IMR-90 (cell line): ENCODE data around the gene CTDSP2. TPM values are rescaled to one million over a fixed set of nuclear protein-coding genes. Genes with fewer than 3 reads are reported as not detected.

Source experiments
- ATAC-seq: fragments of 200-7000 bp; cut with Tn5 transposase; 2 replicates; pipeline ENCODE4 v1.9.1; 2020; ENCODE audit warnings: low read depth, mild to moderate bottlenecking, moderate library complexity
- BruUV-seq: library from RNA; stranded (reverse); fragments of 400-500 nt; replicated peaks from 2 replicates; lab custom pipeline; 2021; lab: Mats Ljungman, UMichigan
- CTCF ChIA-PET: fragments of 300-600 bp; formaldehyde crosslinking; extraction: SDS; loops from one replicate; lab custom pipeline; 2021; ENCODE audit warnings: antibody characterized with exemption; lab: Yijun Ruan, JAX
- POLR2A ChIA-PET: fragments of 300-600 bp; sonication (Branson Sonifier 250); formaldehyde crosslinking; loops from one replicate; lab custom pipeline; 2022; ENCODE audit warnings: antibody characterized with exemption; ENCODE audit not compliant: unreplicated experiment; lab: Charles Lee
- DNase-seq: peaks from one replicate; pipeline ENCODE4 v3.0.0; 2013
- H2AFZ ChIP-seq: replicated peaks from 2 replicates; pipeline ENCODE3; 2013; ENCODE audit warnings: low read length, mild to moderate bottlenecking; ENCODE audit not compliant: poor library complexity
- H2AK5ac ChIP-seq: 2 replicates; pipeline ENCODE4 v1.6.1; 2013; ENCODE audit warnings: low read depth, low read length, inconsistent platforms
- H2AK9ac ChIP-seq: replicated peaks from 2 replicates; pipeline ENCODE3; 2013; ENCODE audit warnings: mild to moderate bottlenecking, low read depth, low read length, moderate library complexity; ENCODE audit not compliant: poor library complexity
- H2BK120ac ChIP-seq: 2 replicates; pipeline ENCODE4 v1.6.1; 2013; ENCODE audit warnings: low read depth, low read length, inconsistent platforms
- H2BK15ac ChIP-seq: 3 replicates; pipeline ENCODE4 v1.6.1; 2013; ENCODE audit warnings: low read depth, low read length, inconsistent platforms
- H2BK20ac ChIP-seq: 2 replicates; pipeline ENCODE4 v1.6.1; 2013; ENCODE audit warnings: low read depth, mild to moderate bottlenecking, inconsistent platforms, low read length, moderate library complexity
- H2BK5ac ChIP-seq: 2 replicates; pipeline ENCODE4 v1.6.1; 2013; ENCODE audit warnings: mild to moderate bottlenecking, low read depth, low read length, inconsistent platforms; ENCODE audit not compliant: poor library complexity, severe bottlenecking
- H3K14ac ChIP-seq: replicated peaks from 2 replicates; pipeline ENCODE4 v1.6.1; 2013; ENCODE audit warnings: low read depth, low read length, inconsistent platforms
- H3K18ac ChIP-seq: 2 replicates; pipeline ENCODE4 v1.6.1; 2013; ENCODE audit warnings: low read depth, low read length, control low read depth
- H3K23ac ChIP-seq: 2 replicates; pipeline ENCODE4 v1.6.1; 2013; ENCODE audit warnings: low read depth, low read length, inconsistent platforms
- H3K27ac ChIP-seq: 2 replicates; pipeline ENCODE4 v1.5.1; 2013; ENCODE audit warnings: mild to moderate bottlenecking, control low read depth, low read length; ENCODE audit not compliant: insufficient read depth
- H3K27me3 ChIP-seq: 2 replicates; pipeline ENCODE4 v1.6.1; 2013; ENCODE audit warnings: low read length; ENCODE audit not compliant: control insufficient read depth, insufficient read depth
- H3K36me3 ChIP-seq: 2 replicates; pipeline ENCODE4 v1.6.1; 2013; ENCODE audit warnings: low read length, mixed read lengths; ENCODE audit not compliant: control insufficient read depth, insufficient read depth
- H3K4ac ChIP-seq: 2 replicates; pipeline ENCODE4 v1.6.1; 2013; ENCODE audit warnings: low read depth, low read length, inconsistent platforms
- H3K4me1 ChIP-seq: 2 replicates; pipeline ENCODE4 v1.6.1; 2013; ENCODE audit warnings: low read length, mixed read lengths; ENCODE audit not compliant: control insufficient read depth, insufficient read depth
- H3K4me2 ChIP-seq: 2 replicates; pipeline ENCODE4 v1.6.1; 2013; ENCODE audit warnings: low read depth, mild to moderate bottlenecking, control low read depth, low read length, moderate library complexity
- H3K4me3 ChIP-seq: 2 replicates; pipeline ENCODE4 v1.5.1; 2013; ENCODE audit warnings: low read depth, mild to moderate bottlenecking, control low read depth, low read length, moderate library complexity; ENCODE audit not compliant: insufficient read depth
- H3K56ac ChIP-seq: 2 replicates; pipeline ENCODE4 v1.6.1; 2013; ENCODE audit warnings: low read length, inconsistent platforms; ENCODE audit not compliant: insufficient read depth; ENCODE audit errors: extremely low read depth
- H3K79me1 ChIP-seq, 2 experiments: 2 replicates each; pipeline ENCODE4 v1.6.1; 2013; ENCODE audit warnings: low read length in 2 of 2, inconsistent platforms in 1 of 2, low read depth in 1 of 2
- H3K9ac ChIP-seq: 2 replicates; pipeline ENCODE4 v1.6.1; 2013; ENCODE audit warnings: low read depth, low read length, control low read depth
- H3K9me1 ChIP-seq: 2 replicates; pipeline ENCODE4 v1.6.1; 2013; ENCODE audit warnings: low read length, inconsistent platforms; ENCODE audit not compliant: insufficient read depth
- H3K9me3 ChIP-seq: 2 replicates; pipeline ENCODE4 v1.6.1; 2013; ENCODE audit warnings: low read length; ENCODE audit not compliant: control insufficient read depth, insufficient read depth
- H4K20me1 ChIP-seq: 2 replicates; pipeline ENCODE4 v1.6.1; 2013; ENCODE audit warnings: low read length, inconsistent platforms; ENCODE audit not compliant: insufficient read depth
- H4K5ac ChIP-seq: 2 replicates; pipeline ENCODE4 v1.6.1; 2013; ENCODE audit warnings: mild to moderate bottlenecking, low read depth, low read length, control low read depth
- H4K8ac ChIP-seq, 2 experiments: 2 replicates each; pipeline ENCODE4 v1.6.1; 2013; ENCODE audit warnings: low read depth in 2 of 2, low read length in 2 of 2, control low read depth in 1 of 2, inconsistent platforms in 1 of 2
- H4K91ac ChIP-seq: 2 replicates; pipeline ENCODE4 v1.6.1; 2013; ENCODE audit warnings: low read depth, low read length, inconsistent platforms; ENCODE audit not compliant: insufficient read depth
- BHLHE40 ChIP-seq: fragments of 150-350 bp; IDR thresholded peaks from 2 replicates; pipeline ENCODE4 v1.6.1; 2016; ENCODE audit warnings: mild to moderate bottlenecking, low read depth, low read length
- CEBPB ChIP-seq: IDR thresholded peaks from 2 replicates; pipeline ENCODE4 v1.6.1; 2012; ENCODE audit warnings: low read depth, low read length, improper control_type of control experiment
- MAFK ChIP-seq: IDR thresholded peaks from 2 replicates; pipeline ENCODE4 v1.6.1; 2012; ENCODE audit warnings: low read depth, low read length, improper control_type of control experiment
- MXI1 ChIP-seq: IDR thresholded peaks from 2 replicates; pipeline ENCODE4 v1.6.1; 2012; ENCODE audit warnings: low read depth, mild to moderate bottlenecking, low read length, moderate library complexity, borderline replicate concordance
- POLR2A ChIP-seq: IDR thresholded peaks from 2 replicates; pipeline ENCODE4 v1.6.1; 2012; ENCODE audit warnings: mild to moderate bottlenecking, low read depth, low read length
- RCOR1 ChIP-seq: IDR thresholded peaks from 2 replicates; pipeline ENCODE4 v1.6.1; 2012; ENCODE audit warnings: mild to moderate bottlenecking, low read length, improper control_type of control experiment; ENCODE audit not compliant: insufficient replicate concordance
- SMC3 ChIP-seq: fragments of 150-350 bp; IDR thresholded peaks from 2 replicates; pipeline ENCODE4 v1.6.1; 2016; ENCODE audit warnings: low read depth, mild to moderate bottlenecking, antibody characterized with exemption, low read length, moderate library complexity
- WGBS, 2 experiments: methylation state at CpG; one replicate each; pipeline versions ENCODE4 v1.1.5 to v1.1.7; 2013; ENCODE audit warnings: missing lambda C conversion rate in 2 of 2; ENCODE audit not compliant: insufficient read length in 1 of 2; ENCODE audit errors: extremely low coverage in 2 of 2; 5-methylcytosine and 5-hydroxymethylcytosine counted together
- dilution Hi-C: fragments of 300-500 bp; cut with HindIII; formaldehyde crosslinking; loops from one replicate; pipeline ENCODE4 v1.14.3; 2018; ENCODE audit warnings: low sequenced_read_pairs; ENCODE audit not compliant: unreplicated experiment
- in situ Hi-C: fragments of 300-500 bp; cut with MboI; formaldehyde crosslinking; loops from 3 replicates; pipeline ENCODE4 v1.14.3; 2019; ENCODE audit warnings: low sequenced_read_pairs, inconsistent platforms, mixed read lengths
- intact Hi-C: fragments of 100-400 bp; cut with micrococcal nuclease; formaldehyde crosslinking; loops from 2 replicates; pipeline ENCODE4 v1.10.0; 2022
- polyA plus RNA-seq, 3 experiments: library from polyadenylated mRNA; depleted of rRNA; stranded (reverse); fragments of >200 nt; gene quantifications; 2 replicates each; pipeline ENCODE4 v1.2.3, GENCODE V29; 2012; ENCODE audit warnings: low replicate concordance in 1 of 3
- total RNA-seq: library from RNA; depleted of rRNA; stranded (reverse); fragments of >200 nt; gene quantifications from 2 replicates; pipeline ENCODE4 v1.2.3, GENCODE V29; 2012
- TF ChIP-seq, protein P1 (sequence below): fragments of 150-350 bp; IDR thresholded peaks from 2 replicates; pipeline ENCODE4 v1.6.1; 2016; ENCODE audit warnings: low read depth, mild to moderate bottlenecking, low read length, moderate library complexity, borderline replicate concordance
- TF ChIP-seq, protein P2 (sequence below): fragments of 150-350 bp; IDR thresholded peaks from 2 replicates; pipeline ENCODE4 v1.6.1; 2017; ENCODE audit warnings: mild to moderate bottlenecking, antibody characterized with exemption, low read length, low read depth
- TF ChIP-seq, protein P3 (sequence below): conservative IDR thresholded peaks from 2 replicates; pipeline ENCODE4 v1.5.1; 2012; ENCODE audit warnings: mild to moderate bottlenecking, low read depth, low read length, improper control_type of control experiment

Gene CTDSP2
- total and polyA plus RNA-seq, 2 of the 4 experiments (the other 2 are of a cell fraction): 114 to 156 TPM

GRCh38 chr12:57841445-57841844 lies 5.1 kb downstream of the CTDSP2 start:
- Histone ChIP-seq H3K27me3 (no peaks in the 10 kb centered on the region), H4K20me1 (peaks cover 94% of the 10 kb centered on the region), H2BK20ac (no peak overlapping the region), H4K5ac (no peak overlapping the region), H3K79me1 (peaks cover 0 to 61% of the 10 kb centered on the region in 2 experiments; a peak in 2 of 4 replicates), H3K4me2 (peak overlapping the region; percentile 65; the same call in 1 of the 2 replicates), H3K14ac (no peak overlapping the region), H3K36me3 (peaks cover 7% of the 10 kb centered on the region; the same call in 1 of the 2 replicates), H3K18ac (no peak overlapping the region), H3K56ac (no peak overlapping the region), H3K9me3 (no peaks in the 10 kb centered on the region), H3K9me1 (peaks cover 49% of the 10 kb centered on the region), H2BK15ac (no peak overlapping the region), H2AFZ (no peak overlapping the region), H4K91ac (no peak overlapping the region), H4K8ac (no peak overlapping the region), H3K9ac (no peak overlapping the region), H3K23ac (no peak overlapping the region), H3K4me3 (no peak overlapping the region; the same call in 1 of the 2 replicates), H2BK120ac (no peak overlapping the region), H2BK5ac (no peak overlapping the region), H3K4me1 (peaks cover 45% of the 10 kb centered on the region), H3K4ac (no peak overlapping the region), H3K27ac (no peak overlapping the region), H2AK5ac (no peak overlapping the region; the same call in 1 of the 2 replicates), H2AK9ac (peak overlapping the region; percentile 22)
- intact Hi-C loops: no loop called here
- BruUV-seq: no TSS peak
- ChIA-PET POLR2A (interaction anchor here (1.7 kb wide), 1 partner anchor 54 kb away, joined by 4 read pairs; no protein-coding TSS in a partner anchor), CTCF (interaction anchor here (1.1 kb wide), 1 partner anchor 55 kb away, joined by 3 read pairs; no protein-coding TSS in a partner anchor)
- ATAC-seq (no peak), DNase-seq (no peak)
- no peak for TF ChIP-seq MAFK
- no peak for TF ChIP-seq BHLHE40
- TF ChIP-seq, protein P1, sequence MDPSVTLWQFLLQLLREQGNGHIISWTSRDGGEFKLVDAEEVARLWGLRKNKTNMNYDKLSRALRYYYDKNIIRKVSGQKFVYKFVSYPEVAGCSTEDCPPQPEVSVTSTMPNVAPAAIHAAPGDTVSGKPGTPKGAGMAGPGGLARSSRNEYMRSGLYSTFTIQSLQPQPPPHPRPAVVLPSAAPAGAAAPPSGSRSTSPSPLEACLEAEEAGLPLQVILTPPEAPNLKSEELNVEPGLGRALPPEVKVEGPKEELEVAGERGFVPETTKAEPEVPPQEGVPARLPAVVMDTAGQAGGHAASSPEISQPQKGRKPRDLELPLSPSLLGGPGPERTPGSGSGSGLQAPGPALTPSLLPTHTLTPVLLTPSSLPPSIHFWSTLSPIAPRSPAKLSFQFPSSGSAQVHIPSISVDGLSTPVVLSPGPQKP: no peak
- TF ChIP-seq, protein P2, sequence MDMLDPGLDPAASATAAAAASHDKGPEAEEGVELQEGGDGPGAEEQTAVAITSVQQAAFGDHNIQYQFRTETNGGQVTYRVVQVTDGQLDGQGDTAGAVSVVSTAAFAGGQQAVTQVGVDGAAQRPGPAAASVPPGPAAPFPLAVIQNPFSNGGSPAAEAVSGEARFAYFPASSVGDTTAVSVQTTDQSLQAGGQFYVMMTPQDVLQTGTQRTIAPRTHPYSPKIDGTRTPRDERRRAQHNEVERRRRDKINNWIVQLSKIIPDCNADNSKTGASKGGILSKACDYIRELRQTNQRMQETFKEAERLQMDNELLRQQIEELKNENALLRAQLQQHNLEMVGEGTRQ: no peak
- TF ChIP-seq SMC3: no peak
- TF ChIP-seq, protein P3, sequence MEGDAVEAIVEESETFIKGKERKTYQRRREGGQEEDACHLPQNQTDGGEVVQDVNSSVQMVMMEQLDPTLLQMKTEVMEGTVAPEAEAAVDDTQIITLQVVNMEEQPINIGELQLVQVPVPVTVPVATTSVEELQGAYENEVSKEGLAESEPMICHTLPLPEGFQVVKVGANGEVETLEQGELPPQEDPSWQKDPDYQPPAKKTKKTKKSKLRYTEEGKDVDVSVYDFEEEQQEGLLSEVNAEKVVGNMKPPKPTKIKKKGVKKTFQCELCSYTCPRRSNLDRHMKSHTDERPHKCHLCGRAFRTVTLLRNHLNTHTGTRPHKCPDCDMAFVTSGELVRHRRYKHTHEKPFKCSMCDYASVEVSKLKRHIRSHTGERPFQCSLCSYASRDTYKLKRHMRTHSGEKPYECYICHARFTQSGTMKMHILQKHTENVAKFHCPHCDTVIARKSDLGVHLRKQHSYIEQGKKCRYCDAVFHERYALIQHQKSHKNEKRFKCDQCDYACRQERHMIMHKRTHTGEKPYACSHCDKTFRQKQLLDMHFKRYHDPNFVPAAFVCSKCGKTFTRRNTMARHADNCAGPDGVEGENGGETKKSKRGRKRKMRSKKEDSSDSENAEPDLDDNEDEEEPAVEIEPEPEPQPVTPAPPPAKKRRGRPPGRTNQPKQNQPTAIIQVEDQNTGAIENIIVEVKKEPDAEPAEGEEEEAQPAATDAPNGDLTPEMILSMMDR: no peak
- TF ChIP-seq RCOR1: no peak
- TF ChIP-seq POLR2A: no peak
- TF ChIP-seq MXI1: no peak
- no peak for TF ChIP-seq CEBPB
- dilution Hi-C loops: no loop called here
- no CpG with 5 or more reads among the region's 4 CpGs for WGBS, 2 experiments
- in situ Hi-C loops: loop anchor here (10.0 kb wide), 1 partner anchor 53 kb away; no protein-coding TSS in a partner anchor
